SK-N-SH treated with all-trans-retinoic acid at 6 μM for 48 hours (cell line): ENCODE measurements around the gene TDRD7.

Experiments
- ATAC-seq: fragments of 200-7000 bp; cut with Tn5 transposase; 3 replicates; pipeline ENCODE4 v1.9.1; 2020; ENCODE audit warnings: mild to moderate bottlenecking, moderate library complexity
- ARNTL ChIP-seq: fragments of 450-650 bp; formaldehyde crosslinking; IDR thresholded peaks from 2 replicates; pipeline ENCODE4 v1.5.0; 2020; ENCODE audit warnings: low read depth, mild to moderate bottlenecking, moderate library complexity, borderline replicate concordance
- BACH2 ChIP-seq: fragments of 250-450 bp; sonication (Bioruptor Pico); IDR thresholded peaks from 2 replicates; pipeline ENCODE4 v1.9.0; 2021; ENCODE audit warnings: mild to moderate bottlenecking, borderline replicate concordance
- CREB5 ChIP-seq: fragments of 250-450 bp; sonication (Bioruptor Pico); IDR thresholded peaks from 2 replicates; pipeline ENCODE4 v1.5.1; 2020; ENCODE audit warnings: low read depth, mild to moderate bottlenecking, moderate library complexity
- CSDC2 ChIP-seq: fragments of 250-450 bp; sonication (Bioruptor Pico); IDR thresholded peaks from 2 replicates; pipeline ENCODE4 v1.5.0; 2020; ENCODE audit warnings: mild to moderate bottlenecking, moderate library complexity
- CSRNP3 ChIP-seq: fragments of 250-450 bp; sonication (Bioruptor Pico); IDR thresholded peaks from 2 replicates; pipeline ENCODE4 v1.5.1; 2021; ENCODE audit warnings: mild to moderate bottlenecking, moderate library complexity
- ESRRG ChIP-seq: fragments of 250-450 bp; sonication (Bioruptor Pico); IDR thresholded peaks from 2 replicates; pipeline ENCODE4 v1.6.1; 2021; ENCODE audit warnings: mild to moderate bottlenecking
- GLIS3 ChIP-seq: fragments of 250-450 bp; sonication (Bioruptor Pico); IDR thresholded peaks from 2 replicates; pipeline ENCODE4 v1.5.0; 2020; ENCODE audit warnings: mild to moderate bottlenecking, moderate library complexity
- ISL1 ChIP-seq: fragments of 250-450 bp; sonication (Bioruptor Pico); IDR thresholded peaks from 2 replicates; pipeline ENCODE4 v2.1.2; 2022; ENCODE audit warnings: mild to moderate bottlenecking, moderate library complexity
- OSR1 ChIP-seq: fragments of 250-450 bp; sonication (Bioruptor Pico); IDR thresholded peaks from 2 replicates; pipeline ENCODE4 v1.8.0; 2022; ENCODE audit warnings: moderate library complexity, mild to moderate bottlenecking, inconsistent platforms
- PATZ1 ChIP-seq: fragments of 250-450 bp; sonication (Bioruptor Pico); IDR thresholded peaks from 2 replicates; pipeline ENCODE4 v1.8.0; 2020; ENCODE audit warnings: mild to moderate bottlenecking, moderate library complexity, borderline replicate concordance
- POU6F1 ChIP-seq: fragments of 250-450 bp; sonication (Bioruptor Pico); IDR thresholded peaks from 2 replicates; pipeline ENCODE4 v1.8.0; 2021; ENCODE audit warnings: low read depth, mild to moderate bottlenecking, moderate library complexity, borderline replicate concordance
- PPARA ChIP-seq: fragments of 250-450 bp; sonication (Bioruptor Pico); IDR thresholded peaks from 2 replicates; pipeline ENCODE4 v1.5.0; 2020; ENCODE audit warnings: mild to moderate bottlenecking, borderline replicate concordance
- RARB ChIP-seq: fragments of 250-450 bp; sonication (Bioruptor Pico); IDR thresholded peaks from 2 replicates; pipeline ENCODE4 v1.8.0; 2021; ENCODE audit warnings: mild to moderate bottlenecking, moderate library complexity
- SNAI2 ChIP-seq: fragments of 250-450 bp; sonication (Bioruptor Pico); IDR thresholded peaks from 2 replicates; pipeline ENCODE4 v1.5.0; 2020; ENCODE audit warnings: mild to moderate bottlenecking, moderate library complexity
- TCF4 ChIP-seq: fragments of 250-450 bp; sonication (Bioruptor Pico); IDR thresholded peaks from 2 replicates; pipeline ENCODE4 v1.8.0; 2021; ENCODE audit warnings: mild to moderate bottlenecking, moderate library complexity, borderline replicate concordance
- TOX ChIP-seq: fragments of 250-450 bp; sonication (Bioruptor Pico); IDR thresholded peaks from 2 replicates; pipeline ENCODE4 v1.8.0; 2021; ENCODE audit warnings: mild to moderate bottlenecking, moderate library complexity, borderline replicate concordance
- TSHZ2 ChIP-seq: fragments of 250-450 bp; sonication (Bioruptor Pico); IDR thresholded peaks from 2 replicates; pipeline ENCODE4 v1.5.0; 2020; ENCODE audit warnings: mild to moderate bottlenecking, moderate library complexity
- ZC3H10 ChIP-seq: fragments of 250-450 bp; sonication (Bioruptor Pico); IDR thresholded peaks from 2 replicates; pipeline ENCODE4 v1.5.1; 2021; ENCODE audit warnings: mild to moderate bottlenecking, moderate library complexity
- ZFP3 ChIP-seq: fragments of 250-450 bp; sonication (Bioruptor Pico); IDR thresholded peaks from 2 replicates; pipeline ENCODE4 v1.5.0; 2020; ENCODE audit warnings: mild to moderate bottlenecking, moderate library complexity
- ZFP30 ChIP-seq: fragments of 450-650 bp; formaldehyde crosslinking; IDR thresholded peaks from 2 replicates; pipeline ENCODE4 v1.5.0; 2022; ENCODE audit warnings: mild to moderate bottlenecking, moderate library complexity
- ZNF565 ChIP-seq: fragments of 450-650 bp; formaldehyde crosslinking; conservative IDR thresholded peaks from 2 replicates; pipeline ENCODE4 v1.5.0; 2020; ENCODE audit warnings: low read depth, mild to moderate bottlenecking, moderate library complexity
- ZNF70 ChIP-seq: fragments of 450-650 bp; formaldehyde crosslinking; IDR thresholded peaks from 2 replicates; pipeline ENCODE4 v1.5.0; 2020; ENCODE audit warnings: mild to moderate bottlenecking, moderate library complexity
- ZNF8 ChIP-seq: fragments of 450-650 bp; formaldehyde crosslinking; IDR thresholded peaks from 2 replicates; pipeline ENCODE4 v1.5.0; 2020; ENCODE audit warnings: mild to moderate bottlenecking, moderate library complexity

Gene TDRD7

GRCh38 chr9:97415146-97415545 lies 3.2 kb downstream of the TDRD7 start:
- no peak for ATAC-seq
- TF ChIP-seq ARNTL (CRISPR knock-in tag) (no peak), ZNF8 (CRISPR knock-in tag) (no peak), CREB5 (CRISPR knock-in tag) (no peak), PATZ1 (CRISPR knock-in tag) (no peak), ZNF565 (CRISPR knock-in tag) (no peak), TCF4 (CRISPR knock-in tag) (no peak), ZFP30 (CRISPR knock-in tag) (no peak), OSR1 (CRISPR knock-in tag) (no peak), RARB (CRISPR knock-in tag) (no peak), BACH2 (no peak), ESRRG (CRISPR knock-in tag) (no peak), CSRNP3 (CRISPR knock-in tag) (no peak), TSHZ2 (CRISPR knock-in tag) (no peak), ZC3H10 (CRISPR knock-in tag) (no peak), ZFP3 (CRISPR knock-in tag) (no peak), SNAI2 (CRISPR knock-in tag) (no peak)

GRCh38 chr9:97418880-97419279 lies 7.0 kb downstream of the TDRD7 start:
- TF ChIP-seq POU6F1 (CRISPR knock-in tag) (no peak), SNAI2 (CRISPR knock-in tag) (no peak), TSHZ2 (CRISPR knock-in tag) (no peak), PPARA (CRISPR knock-in tag) (no peak), TOX (CRISPR knock-in tag) (no peak), CSRNP3 (CRISPR knock-in tag) (no peak), ARNTL (CRISPR knock-in tag) (no peak), OSR1 (CRISPR knock-in tag) (no peak), ISL1 (CRISPR knock-in tag) (no peak), ZNF70 (CRISPR knock-in tag) (no peak), CSDC2 (CRISPR knock-in tag) (no peak), BACH2 (no peak), ZNF8 (CRISPR knock-in tag) (no peak), RARB (CRISPR knock-in tag) (no peak), CREB5 (CRISPR knock-in tag) (no peak), ZFP3 (CRISPR knock-in tag) (no peak), GLIS3 (CRISPR knock-in tag) (no peak), ZNF565 (CRISPR knock-in tag) (no peak), ZFP30 (CRISPR knock-in tag) (no peak)
- TF ChIP-seq, all 23 proteins: peak for 0
- no peak; the same call in 2 of the 3 replicates for ATAC-seq
